GM18951 (cell line): ENCODE measurements around the gene TLR10.

Experiments used
- POLR2A ChIP-seq: IDR thresholded peaks from 4 replicates; pipeline ENCODE4 v1.6.1; 2011; ENCODE audit warnings: mild to moderate bottlenecking; ENCODE audit not compliant: insufficient read length, insufficient read depth; ENCODE audit errors: extremely low read depth
- in situ Hi-C: fragments of 300-500 bp; cut with MboI; formaldehyde crosslinking; loops from one replicate; pipeline ENCODE4 v1.12.0; 2022; ENCODE audit warnings: low sequenced_read_pairs, mixed read lengths, inconsistent platforms; ENCODE audit not compliant: unreplicated experiment

Gene TLR10

GRCh38 chr4:38805530-38806145 lies 22.8 kb upstream of the TLR10 start:
- peak; percentile 35 for TF ChIP-seq POLR2A
- in situ Hi-C loops = no loop called here

- in situ Hi-C loops = no loop called here
- TF ChIP-seq POLR2A = no peak
These were observed 22.0 kb upstream of the TLR10 start, which contains the start of gene TLR1 for GRCh38 chr4:38804654-38805295. TLR1 (minus strand) TSS chr4:38804791; CDS start chr4:38798831, 5,960 bp downstream.

GRCh38 chr4:38803833-38804653 lies 21.3 kb upstream of the TLR10 start:
- in situ Hi-C loops = no loop called here
- TF ChIP-seq POLR2A = no peak

- no peak for TF ChIP-seq POLR2A
- in situ Hi-C loops = no loop called here
These were observed 20.0 kb upstream of the TLR10 start for GRCh38 chr4:38802561-38803355.

GRCh38 chr4:38800961-38801450 lies 18.2 kb upstream of the TLR10 start:
- in situ Hi-C loops = no loop called here
- no peak for TF ChIP-seq POLR2A

GRCh38 chr4:38800366-38800765 lies 17.6 kb upstream of the TLR10 start:
- TF ChIP-seq POLR2A = no peak

GRCh38 chr4:38795087-38795486 lies 12.3 kb upstream of the TLR10 start:
- in situ Hi-C loops = no loop called here
- no peak for TF ChIP-seq POLR2A

More at GRCh38 chr4:38800366-38800765, 17.6 kb upstream of the TLR10 start:
- in situ Hi-C loops = no loop called here

GRCh38 chr4:38794051-38794450 lies 11.3 kb upstream of the TLR10 start:
- no peak for TF ChIP-seq POLR2A
- in situ Hi-C loops = no loop called here

GRCh38 chr4:38791010-38791409 lies 8.2 kb upstream of the TLR10 start:
- in situ Hi-C loops = no loop called here
- no peak for TF ChIP-seq POLR2A

GRCh38 chr4:38788317-38788716 lies 5.5 kb upstream of the TLR10 start:
- in situ Hi-C loops = no loop called here
- no peak for TF ChIP-seq POLR2A

- no peak for TF ChIP-seq POLR2A
- in situ Hi-C loops = no loop called here
These were observed 4.9 kb upstream of the TLR10 start for GRCh38 chr4:38787693-38788092.

GRCh38 chr4:38785901-38786402 lies 3.2 kb upstream of the TLR10 start:
- in situ Hi-C loops = no loop called here
- no peak for TF ChIP-seq POLR2A
